ENCODE results near the gene HAND1. TPM values are rescaled to one million over a fixed set of nuclear protein-coding genes. Genes with fewer than 3 reads are reported as not detected.
A peak's percentile ranks its signal among the peaks of the same experiment; 100 is the strongest.

HAND1 gene
- total and polyA plus RNA-seq, 4 donors, result not detected

DNA sequence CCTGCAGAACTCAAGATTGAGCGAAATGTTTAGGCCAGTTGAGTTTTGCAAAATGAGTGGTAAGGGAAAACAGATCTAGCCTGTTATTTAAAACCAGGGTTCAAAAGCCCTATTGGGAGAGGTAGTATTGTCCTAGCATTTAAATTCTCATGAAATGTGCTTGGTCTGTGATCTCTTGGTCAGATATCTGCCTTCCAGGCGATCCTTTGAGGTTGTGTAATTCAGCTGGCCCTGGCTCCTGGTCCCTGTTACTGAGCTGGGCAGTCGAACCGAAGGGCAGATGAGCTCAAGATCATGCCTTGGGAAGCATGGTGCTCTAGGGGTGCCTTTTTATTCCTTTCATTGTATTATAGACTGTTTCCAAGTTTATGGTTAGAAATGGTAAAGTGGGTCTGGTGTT, 17.9 kb downstream of the HAND1 start:
- Histone ChIP-seq H3K4me1 (ENCODE audit: control insufficient read depth in 1 of 2, insufficient read depth in 2 of 2, low read length in 2 of 2) (no peaks in the 10 kb centered on the region), H3K27ac (ENCODE audit: low read depth in 1 of 2, low read length in 2 of 2) (no peak overlapping the region), H3K4me3 (ENCODE audit: low read length in 2 of 2) (no peak overlapping the region), H3K27me3 (ENCODE audit: control insufficient read depth in 1 of 2, insufficient read depth in 2 of 2, low read length in 1 of 2) (no peaks in the 10 kb centered on the region), H3K36me3 (ENCODE audit: control insufficient read depth in 1 of 2, insufficient read depth in 2 of 2, low read length in 1 of 2) (peaks cover 10 to 12% of the 10 kb centered on the region in 2 donors), H3K9me3 (ENCODE audit: control insufficient read depth, low read length) (no peaks in the 10 kb centered on the region)
- ATAC-seq (ENCODE audit: low FRiP score) (no peak), DNase-seq (no peak)
- 95 to 98% methylated on average over 4 of the region's 4 CpGs for WGBS, 2 donors
- intact Hi-C loops (cut with DNase I), result no loop called here

DNA sequence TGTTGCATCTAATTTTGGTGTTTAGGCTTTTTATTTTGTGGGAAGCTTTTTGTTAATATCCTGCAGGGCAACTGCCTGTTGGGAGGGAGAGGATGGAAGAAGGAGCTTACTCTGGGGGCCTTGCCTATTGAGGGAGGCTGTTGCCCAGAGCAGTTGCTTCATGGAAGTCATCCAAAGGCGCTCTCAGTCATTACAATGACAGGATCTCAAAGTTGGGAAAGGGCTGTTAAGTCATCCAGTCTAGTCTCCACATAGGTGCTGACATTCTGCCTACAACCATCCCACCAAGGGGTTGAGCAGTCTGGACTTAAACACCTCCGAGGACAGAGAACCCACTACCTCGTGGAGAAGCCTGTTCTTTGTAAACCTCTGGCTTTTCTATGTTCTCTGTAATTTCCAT, 19.0 kb downstream of the HAND1 start:
- ATAC-seq (ENCODE audit: low FRiP score) (no peak), DNase-seq (no peak)
- H3K4me3 ChIP-seq (ENCODE audit: low read length in 2 of 2), result no peak overlapping the region
- H3K9me3 ChIP-seq (ENCODE audit: control insufficient read depth, low read length), result no peaks in the 10 kb centered on the region
- no peaks in the 10 kb centered on the region for H3K27me3 ChIP-seq (ENCODE audit: control insufficient read depth in 1 of 2, insufficient read depth in 2 of 2, low read length in 1 of 2)
- no peaks in the 10 kb centered on the region for H3K4me1 ChIP-seq (ENCODE audit: control insufficient read depth in 1 of 2, insufficient read depth in 2 of 2, low read length in 2 of 2)
- WGBS, 2 donors, result 65 to 68% methylated on average over 3 of the region's 3 CpGs
- H3K36me3 ChIP-seq (ENCODE audit: control insufficient read depth in 1 of 2, insufficient read depth in 2 of 2, low read length in 1 of 2), result peaks cover 10 to 12% of the 10 kb centered on the region in 2 donors
- intact Hi-C loops (cut with DNase I), result no loop called here
- H3K27ac ChIP-seq (ENCODE audit: low read depth in 1 of 2, low read length in 2 of 2), result no peak overlapping the region

DNA sequence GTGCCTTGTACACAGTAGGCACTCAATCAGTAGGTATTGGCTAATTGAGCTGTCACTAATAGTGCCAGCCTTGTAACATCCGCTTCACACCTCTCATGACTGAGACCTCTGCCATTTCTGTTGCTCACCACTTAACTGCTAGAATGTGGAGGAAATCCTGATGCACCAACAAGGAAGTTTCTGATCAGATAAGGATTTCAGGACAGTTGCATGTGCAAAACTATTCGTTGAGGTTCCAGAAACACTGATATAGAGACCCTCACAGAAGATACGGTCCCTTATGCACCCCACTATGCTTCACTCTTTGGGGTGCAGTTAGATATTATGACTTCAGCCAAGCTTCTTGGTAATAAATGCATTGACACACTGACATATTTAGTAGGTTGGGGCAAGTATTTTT, 21.5 kb downstream of the HAND1 start:
- Histone ChIP-seq H3K4me1 (ENCODE audit: control insufficient read depth in 1 of 2, insufficient read depth in 2 of 2, low read length in 2 of 2) (no peaks in the 10 kb centered on the region), H3K36me3 (ENCODE audit: control insufficient read depth in 1 of 2, insufficient read depth in 2 of 2, low read length in 1 of 2) (peaks cover 16 to 17% of the 10 kb centered on the region in 2 donors), H3K4me3 (ENCODE audit: low read length in 2 of 2) (no peak overlapping the region), H3K27me3 (ENCODE audit: control insufficient read depth in 1 of 2, insufficient read depth in 2 of 2, low read length in 1 of 2) (no peaks in the 10 kb centered on the region), H3K9me3 (ENCODE audit: control insufficient read depth, low read length) (no peaks in the 10 kb centered on the region), H3K27ac (ENCODE audit: low read depth in 1 of 2, low read length in 2 of 2) (no peak overlapping the region)
- ATAC-seq (ENCODE audit: low FRiP score) (no peak), DNase-seq (no peak)
- intact Hi-C loops (cut with DNase I), result no loop called here
- WGBS, 2 donors, result 91% methylated on average over 3 of the region's 3 CpGs

DNA sequence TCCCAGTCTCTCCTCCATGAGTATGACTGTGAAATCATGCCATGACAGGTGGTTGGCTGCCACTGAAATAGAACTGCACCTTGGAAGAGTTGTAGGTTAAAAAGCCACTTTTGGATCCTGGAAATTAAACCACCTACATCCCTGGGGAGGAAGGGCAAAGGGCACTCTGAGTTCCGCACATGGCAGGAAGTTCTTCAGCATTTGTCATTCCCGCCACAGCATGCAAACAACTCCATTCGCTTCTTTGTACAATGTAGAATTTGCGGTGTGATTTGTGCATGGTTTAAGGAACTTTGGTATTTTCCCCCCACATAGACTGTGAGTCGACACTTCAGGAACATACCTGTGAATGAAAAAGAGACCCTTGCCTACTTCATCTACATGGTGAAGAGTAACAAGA, 22.4 kb downstream of the HAND1 start:
- H3K9me3 ChIP-seq (ENCODE audit: control insufficient read depth, low read length), result no peaks in the 10 kb centered on the region
- no peak overlapping the region for H3K27ac ChIP-seq (ENCODE audit: low read depth in 1 of 2, low read length in 2 of 2)
- H3K27me3 ChIP-seq (ENCODE audit: control insufficient read depth in 1 of 2, insufficient read depth in 2 of 2, low read length in 1 of 2), result no peaks in the 10 kb centered on the region
- DNase-seq (no peak), ATAC-seq (ENCODE audit: low FRiP score) (no peak)
- H3K36me3 ChIP-seq (ENCODE audit: control insufficient read depth in 1 of 2, insufficient read depth in 2 of 2, low read length in 1 of 2), result peaks cover 16 to 17% of the 10 kb centered on the region in 2 donors
- H3K4me3 ChIP-seq (ENCODE audit: low read length in 2 of 2), result no peak overlapping the region
- no peaks in the 10 kb centered on the region for H3K4me1 ChIP-seq (ENCODE audit: control insufficient read depth in 1 of 2, insufficient read depth in 2 of 2, low read length in 2 of 2)
- intact Hi-C loops (cut with DNase I), result no loop called here
- WGBS, 2 donors, result 87 to 88% methylated on average over 5 of the region's 5 CpGs

DNA sequence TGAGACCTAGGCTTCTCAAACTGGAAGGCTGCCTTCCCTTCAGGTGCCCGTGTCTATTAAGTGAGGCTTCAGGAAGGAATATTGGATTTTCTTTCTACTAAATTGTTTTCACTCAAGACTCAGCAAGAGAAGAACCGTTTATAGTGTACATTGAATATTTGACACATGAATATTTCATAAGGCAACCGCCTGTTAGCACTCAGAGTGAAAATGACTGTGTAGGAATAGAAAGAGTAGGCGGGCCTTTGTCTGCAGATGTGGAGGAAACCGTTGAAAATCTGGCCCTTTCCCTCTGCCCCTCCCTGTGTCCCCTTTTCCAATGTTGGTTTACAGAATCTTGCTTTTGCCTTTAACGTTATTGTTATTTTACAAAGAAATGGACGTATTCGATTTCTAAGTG, 26.1 kb downstream of the HAND1 start:
- ATAC-seq (ENCODE audit: low FRiP score) (no peak), DNase-seq (no peak)
- H3K4me1 ChIP-seq (ENCODE audit: control insufficient read depth in 1 of 2, insufficient read depth in 2 of 2, low read length in 2 of 2), result no peaks in the 10 kb centered on the region
- WGBS, 2 donors, result 89 to 90% methylated on average over 8 of the region's 8 CpGs
- no peak overlapping the region for H3K4me3 ChIP-seq (ENCODE audit: low read length in 2 of 2)
- intact Hi-C loops (cut with DNase I), result no loop called here
- no peaks in the 10 kb centered on the region for H3K27me3 ChIP-seq (ENCODE audit: control insufficient read depth in 1 of 2, insufficient read depth in 2 of 2, low read length in 1 of 2)
- H3K36me3 ChIP-seq (ENCODE audit: control insufficient read depth in 1 of 2, insufficient read depth in 2 of 2, low read length in 1 of 2), result peaks cover 10 to 11% of the 10 kb centered on the region in 2 donors
- H3K9me3 ChIP-seq (ENCODE audit: control insufficient read depth, low read length), result no peaks in the 10 kb centered on the region
- no peak overlapping the region for H3K27ac ChIP-seq (ENCODE audit: low read depth in 1 of 2, low read length in 2 of 2)

DNA sequence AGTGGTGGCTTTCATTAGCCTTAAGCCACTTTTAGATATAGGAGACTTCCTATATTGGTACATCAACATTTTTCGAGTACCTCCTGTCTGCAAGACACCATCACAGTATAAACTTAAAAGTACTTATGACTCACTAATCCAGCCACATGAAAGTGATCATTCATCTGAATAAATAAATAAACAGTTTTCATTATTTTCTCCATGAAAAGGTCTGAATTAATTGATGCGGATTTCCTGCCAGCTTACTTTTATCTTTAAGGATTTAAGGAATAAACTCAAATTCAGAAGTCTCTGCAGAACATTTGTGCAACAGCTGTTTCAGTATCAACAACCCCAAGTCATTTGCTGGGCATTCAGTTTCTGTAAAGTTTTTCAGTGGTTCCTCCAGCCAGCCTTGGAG, 28.2 kb downstream of the HAND1 start:
- intact Hi-C loops (cut with DNase I), result no loop called here
- ATAC-seq (ENCODE audit: low FRiP score) (no peak), DNase-seq (no peak)
- no peak overlapping the region for H3K4me3 ChIP-seq (ENCODE audit: low read length in 2 of 2)
- no peak overlapping the region for H3K27ac ChIP-seq (ENCODE audit: low read depth in 1 of 2, low read length in 2 of 2)
- no peaks in the 10 kb centered on the region for H3K4me1 ChIP-seq (ENCODE audit: control insufficient read depth in 1 of 2, insufficient read depth in 2 of 2, low read length in 2 of 2)
- H3K9me3 ChIP-seq (ENCODE audit: control insufficient read depth, low read length), result no peaks in the 10 kb centered on the region
- 87 to 93% methylated on average over 2 of the region's 2 CpGs for WGBS, 2 donors
- no peaks in the 10 kb centered on the region for H3K27me3 ChIP-seq (ENCODE audit: control insufficient read depth in 1 of 2, insufficient read depth in 2 of 2, low read length in 1 of 2)
- peaks cover 3 to 8% of the 10 kb centered on the region in 2 donors for H3K36me3 ChIP-seq (ENCODE audit: control insufficient read depth in 1 of 2, insufficient read depth in 2 of 2, low read length in 1 of 2)

DNA sequence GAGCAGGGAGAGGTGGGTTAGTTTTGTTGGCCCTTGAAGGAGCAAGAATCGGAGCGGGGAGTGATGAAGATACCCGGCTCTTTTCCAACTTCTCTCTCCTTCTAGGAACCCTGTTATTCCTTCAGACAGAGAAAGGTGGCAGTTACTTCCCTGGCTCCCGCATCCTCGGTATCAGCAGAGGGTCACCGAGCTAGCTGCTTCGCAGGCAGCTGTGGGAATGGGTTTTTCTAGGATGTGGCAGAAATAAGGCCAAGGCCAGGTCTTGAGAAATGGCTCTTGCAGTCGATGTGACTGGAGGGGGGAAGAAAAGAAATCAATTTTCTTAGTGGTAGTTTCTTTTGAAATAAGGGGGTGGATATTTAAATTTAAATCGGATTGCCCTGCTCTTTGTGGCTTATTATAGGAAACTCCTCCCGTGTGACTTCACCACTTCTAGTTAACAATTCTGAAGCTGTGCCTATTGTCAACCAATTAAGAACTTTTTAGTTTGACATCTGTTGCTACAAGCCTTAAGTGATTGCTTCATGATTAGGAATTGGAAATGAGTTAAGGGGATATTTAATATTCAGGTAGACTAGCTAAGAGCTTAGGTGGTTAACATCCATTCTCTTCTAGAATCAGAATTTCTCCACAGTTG, 30.8 kb downstream of the HAND1 start:
- Histone ChIP-seq H3K9me3 (ENCODE audit: control insufficient read depth, low read length) (no peaks in the 10 kb centered on the region), H3K36me3 (ENCODE audit: control insufficient read depth in 1 of 2, insufficient read depth in 2 of 2, low read length in 1 of 2) (peaks cover 0 to 3% of the 10 kb centered on the region in 2 donors), H3K4me1 (ENCODE audit: control insufficient read depth in 1 of 2, insufficient read depth in 2 of 2, low read length in 2 of 2) (no peaks in the 10 kb centered on the region), H3K27me3 (ENCODE audit: control insufficient read depth in 1 of 2, insufficient read depth in 2 of 2, low read length in 1 of 2) (no peaks in the 10 kb centered on the region), H3K4me3 (ENCODE audit: low read length in 2 of 2) (peak overlapping the region; percentile 89 to 98), H3K27ac (ENCODE audit: low read depth in 1 of 2, low read length in 2 of 2) (no peak overlapping the region)
- ATAC-seq (ENCODE audit: low FRiP score) (no peak), DNase-seq (no peak)
- WGBS, 2 donors, result 1 to 2% methylated on average over 10 of the region's 10 CpGs
- intact Hi-C loops (cut with DNase I), result no loop called here

DNA sequence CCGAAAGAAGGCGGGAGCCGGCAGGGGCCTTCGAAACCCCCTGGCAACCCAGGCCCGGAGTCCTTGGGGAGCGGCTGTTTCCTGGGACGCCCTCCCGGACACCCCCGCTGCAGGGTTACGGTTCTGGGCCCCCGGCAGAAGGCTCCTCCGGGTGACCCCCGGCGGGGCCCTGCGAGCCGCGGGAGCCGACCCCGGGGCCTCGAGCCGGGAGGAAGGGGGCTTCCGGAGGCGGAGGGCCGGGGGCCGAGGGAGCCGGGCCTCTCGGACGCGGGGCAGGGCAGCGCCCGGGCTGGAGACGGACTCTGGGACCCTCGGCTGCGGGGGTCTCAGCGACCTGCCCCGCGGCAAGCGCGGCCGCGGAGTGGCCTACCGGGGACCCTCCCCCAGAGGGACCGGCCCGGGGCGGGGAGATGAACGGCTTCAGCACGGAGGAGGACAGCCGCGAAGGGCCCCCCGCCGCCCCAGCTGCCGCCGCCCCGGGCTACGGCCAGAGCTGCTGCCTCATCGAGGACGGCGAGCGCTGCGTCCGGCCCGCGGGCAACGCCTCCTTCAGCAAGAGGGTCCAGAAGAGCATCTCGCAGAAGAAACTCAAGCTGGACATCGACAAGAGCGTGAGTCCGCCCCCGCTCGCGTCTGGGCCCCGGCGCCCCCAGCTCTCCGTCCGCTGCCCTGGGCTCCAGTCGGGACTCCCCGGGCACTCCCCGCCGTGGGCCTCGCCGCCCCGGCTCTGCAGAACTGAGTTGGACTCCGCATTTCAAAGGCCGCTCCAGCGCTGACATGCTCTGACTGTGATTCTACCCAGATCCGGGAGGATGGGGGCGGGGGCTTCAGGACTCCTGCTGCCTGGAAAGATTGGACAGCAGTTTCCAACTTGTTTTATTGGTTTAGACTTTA, 31.6 kb downstream of the HAND1 start:
- H3K9me3 ChIP-seq (ENCODE audit: control insufficient read depth, low read length), result no peaks in the 10 kb centered on the region
- H3K4me1 ChIP-seq (ENCODE audit: control insufficient read depth in 1 of 2, insufficient read depth in 2 of 2, low read length in 2 of 2), result no peaks in the 10 kb centered on the region
- no peaks in the 10 kb centered on the region for H3K27me3 ChIP-seq (ENCODE audit: control insufficient read depth in 1 of 2, insufficient read depth in 2 of 2, low read length in 1 of 2)
- intact Hi-C loops (cut with DNase I), result no loop called here
- peak overlapping the region in 1 of 2 donors; percentile 30 for H3K27ac ChIP-seq (ENCODE audit: low read depth in 1 of 2, low read length in 2 of 2)
- WGBS, 2 donors, result 1% methylated on average over 60 to 87 of the region's 87 CpGs
- peak overlapping the region; percentile 89 to 98 for H3K4me3 ChIP-seq (ENCODE audit: low read length in 2 of 2)
- DNase-seq (peak; percentile 74 to 88), ATAC-seq (ENCODE audit: low FRiP score) (peak; percentile 47)
- H3K36me3 ChIP-seq (ENCODE audit: control insufficient read depth in 1 of 2, insufficient read depth in 2 of 2, low read length in 1 of 2), result no peaks in the 10 kb centered on the region
